ENCODE data around the gene SNRNP70.
"Not testable (repeated sequence)": the region's sequence is repeated elsewhere in the genome, so short reads cannot be mapped to it uniquely, and the experiment has no call there.

The SNRNP70 gene

GRCh38 chr19:49085020-49085867 is at the start of gene SNRNP70:
Gene SNRNP70 (plus strand): TSS chr19:49085451. CDS start chr19:49086415, 964 bp downstream.
- peak; percentile 98 for DNase-seq

GRCh38 chr19:49036815-49037214 is 48.4 kb upstream of the SNRNP70 start, which contains the start of gene CGB1:
Gene CGB1 (minus strand): TSS chr19:49036895. CDS start chr19:49036711, 184 bp downstream.
- DNase-seq = peak; percentile 33

- not testable (repeated sequence) for DNase-seq
Measured at GRCh38 chr19:49038111-49038510, 47.1 kb upstream of the SNRNP70 start.

- DNase-seq = peak; percentile 45
Measured at GRCh38 chr19:49038557-49039276, 46.5 kb upstream of the SNRNP70 start.

GRCh38 chr19:49039736-49040135 is 45.5 kb upstream of the SNRNP70 start:
- DNase-seq = not testable (repeated sequence)

GRCh38 chr19:49042177-49042576 is 43.1 kb upstream of the SNRNP70 start:
- DNase-seq = no peak

GRCh38 chr19:49042666-49043065 is 42.6 kb upstream of the SNRNP70 start:
- not testable (repeated sequence) for DNase-seq

GRCh38 chr19:49043548-49043947 is 41.7 kb upstream of the SNRNP70 start, which contains the start of gene CGB5:
Gene CGB5 (plus strand): TSS chr19:49043848. CDS start chr19:49044210, 362 bp downstream.
- DNase-seq = not testable (repeated sequence)

- DNase-seq = not testable (repeated sequence)
Measured at GRCh38 chr19:49049011-49049410, 36.2 kb upstream of the SNRNP70 start, which contains the start of gene CGB8. Gene CGB8 (minus strand): TSS chr19:49049111. CDS start chr19:49048739, 372 bp downstream.

GRCh38 chr19:49049834-49050233 is 35.4 kb upstream of the SNRNP70 start:
- not testable (repeated sequence) for DNase-seq

GRCh38 chr19:49050376-49051033 is 34.7 kb upstream of the SNRNP70 start:
- DNase-seq = peak; percentile 51

GRCh38 chr19:49056101-49056901 is 28.9 kb upstream of the SNRNP70 start:
- DNase-seq = no peak

GRCh38 chr19:49056902-49057596 is 28.2 kb upstream of the SNRNP70 start:
- not testable (repeated sequence) for DNase-seq

GRCh38 chr19:49057636-49058234 is 27.5 kb upstream of the SNRNP70 start, which contains the start of gene CGB7:
Gene CGB7 (minus strand): TSS chr19:49057749. CDS start chr19:49055375, 2,374 bp downstream.
- DNase-seq = peak; percentile 67

- no peak for DNase-seq
Measured at GRCh38 chr19:49058562-49058961, 26.7 kb upstream of the SNRNP70 start.

- no peak for DNase-seq
Measured at GRCh38 chr19:49059053-49059452, 26.2 kb upstream of the SNRNP70 start.

- DNase-seq = no peak
Measured at GRCh38 chr19:49061000-49061399, 24.3 kb upstream of the SNRNP70 start.

- no peak for DNase-seq
Measured at GRCh38 chr19:49061445-49061844, 23.8 kb upstream of the SNRNP70 start.

GRCh38 chr19:49064029-49064629 is 21.1 kb upstream of the SNRNP70 start:
- no peak for DNase-seq
